D721Med (cell line): Measurements from ENCODE around the gene DCXR.

Experiments
- DNase-seq: peaks from one replicate; pipeline ENCODE4 v3.0.0; 2011; ENCODE audit warnings: low spot score; ENCODE audit not compliant: insufficient read length
- FAIRE-seq: peaks from 2 replicates; lab custom pipeline; 2011; peaks lifted over from hg19 to GRCh38; lab: Jason Lieb, UNC
- CTCF ChIP-seq: IDR thresholded peaks from 2 replicates; pipeline ENCODE4 v1.5.1; 2012; ENCODE audit warnings: mild to moderate bottlenecking, control low read depth; ENCODE audit not compliant: insufficient read depth; ENCODE audit errors: missing control alignments

DCXR gene

DNA sequence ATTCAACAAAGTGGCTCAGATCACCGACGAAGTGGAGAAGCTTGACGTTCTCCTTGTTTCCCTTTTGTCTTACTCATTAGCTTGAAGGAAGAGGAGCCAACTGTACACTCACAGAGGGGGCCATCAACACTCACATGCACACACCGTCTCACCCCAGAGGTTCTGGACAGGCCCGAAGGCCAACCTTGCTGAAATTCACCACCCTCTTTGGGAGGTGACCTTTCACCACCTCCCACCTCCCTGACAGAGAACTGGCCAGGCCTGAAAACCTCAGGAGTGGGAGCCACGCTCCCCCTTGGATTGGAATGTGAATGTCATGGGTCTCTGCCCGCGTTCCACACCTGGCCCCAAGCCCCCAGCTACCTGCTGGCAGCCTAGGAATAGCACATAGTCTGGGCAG is 2.0 kb downstream of the DCXR start:
- no peak for FAIRE-seq
- DNase-seq, result no peak
- TF ChIP-seq CTCF, result no peak

DNA sequence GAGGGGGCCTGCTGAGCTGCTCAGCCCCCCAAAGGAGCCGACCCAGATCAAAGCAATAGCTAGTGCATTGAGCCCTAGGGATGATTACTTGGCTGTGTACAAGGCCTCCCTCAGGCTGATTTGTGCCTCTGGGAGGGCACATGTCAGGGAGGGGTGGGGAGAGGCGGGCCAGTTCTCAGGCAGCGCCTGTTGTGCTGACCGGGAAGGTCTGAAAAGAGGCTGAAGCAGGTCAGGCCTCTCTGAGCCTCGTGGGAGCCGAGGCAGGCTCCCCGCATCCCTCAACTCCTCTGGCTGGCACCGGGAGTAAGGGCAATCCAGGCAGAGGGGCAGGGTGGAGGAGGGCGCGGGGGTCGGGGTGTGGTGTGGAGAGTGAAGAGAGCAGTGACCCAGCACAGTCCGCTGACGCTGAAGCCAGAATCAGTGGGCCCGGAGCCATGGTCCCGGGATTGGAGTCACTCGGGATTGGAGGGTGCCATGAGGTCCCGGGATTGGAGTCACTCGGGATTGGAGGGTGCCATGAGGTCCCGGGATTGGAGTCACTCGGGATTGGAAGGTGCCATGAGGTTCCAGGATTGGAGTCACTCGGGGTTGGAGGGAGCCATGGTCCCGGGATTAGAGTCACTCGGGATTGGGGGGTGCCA is 3.0 kb downstream of the DCXR start:
- no peak for DNase-seq
- TF ChIP-seq CTCF, result no peak
- no peak for FAIRE-seq

DNA sequence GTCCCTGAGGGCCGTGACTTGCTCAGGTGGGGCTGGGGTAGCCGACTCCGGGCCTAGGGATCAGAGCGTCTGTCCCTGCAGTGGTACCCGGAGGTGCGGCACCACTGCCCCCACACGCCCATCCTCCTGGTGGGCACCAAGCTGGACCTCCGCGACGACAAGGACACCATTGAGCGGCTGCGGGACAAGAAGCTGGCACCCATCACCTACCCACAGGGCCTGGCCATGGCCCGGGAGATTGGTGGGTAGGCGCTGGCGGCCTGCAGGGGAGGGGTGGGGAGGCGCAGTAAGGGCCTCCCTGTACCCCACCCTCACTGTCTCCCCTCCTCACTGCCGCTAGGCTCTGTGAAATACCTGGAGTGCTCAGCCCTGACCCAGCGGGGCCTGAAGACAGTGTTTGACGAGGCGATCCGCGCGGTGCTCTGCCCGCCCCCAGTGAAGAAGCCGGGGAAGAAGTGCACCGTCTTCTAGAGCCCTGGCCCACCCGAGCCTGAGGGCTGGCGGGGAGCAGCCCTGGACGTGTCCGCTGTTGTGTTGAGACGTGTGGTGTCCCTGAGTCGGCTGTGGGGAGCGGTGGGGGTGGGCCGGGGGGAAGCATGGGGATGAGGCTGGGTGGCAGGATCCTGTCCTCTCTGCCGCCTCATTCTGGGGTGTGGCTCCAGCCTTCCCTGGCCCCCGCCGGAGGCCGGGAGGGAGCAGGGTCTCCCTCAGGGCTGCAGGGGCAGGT is 4.0 kb downstream of the DCXR start:
- FAIRE-seq (no peak), DNase-seq (no peak)
- TF ChIP-seq CTCF, result no peak

DNA sequence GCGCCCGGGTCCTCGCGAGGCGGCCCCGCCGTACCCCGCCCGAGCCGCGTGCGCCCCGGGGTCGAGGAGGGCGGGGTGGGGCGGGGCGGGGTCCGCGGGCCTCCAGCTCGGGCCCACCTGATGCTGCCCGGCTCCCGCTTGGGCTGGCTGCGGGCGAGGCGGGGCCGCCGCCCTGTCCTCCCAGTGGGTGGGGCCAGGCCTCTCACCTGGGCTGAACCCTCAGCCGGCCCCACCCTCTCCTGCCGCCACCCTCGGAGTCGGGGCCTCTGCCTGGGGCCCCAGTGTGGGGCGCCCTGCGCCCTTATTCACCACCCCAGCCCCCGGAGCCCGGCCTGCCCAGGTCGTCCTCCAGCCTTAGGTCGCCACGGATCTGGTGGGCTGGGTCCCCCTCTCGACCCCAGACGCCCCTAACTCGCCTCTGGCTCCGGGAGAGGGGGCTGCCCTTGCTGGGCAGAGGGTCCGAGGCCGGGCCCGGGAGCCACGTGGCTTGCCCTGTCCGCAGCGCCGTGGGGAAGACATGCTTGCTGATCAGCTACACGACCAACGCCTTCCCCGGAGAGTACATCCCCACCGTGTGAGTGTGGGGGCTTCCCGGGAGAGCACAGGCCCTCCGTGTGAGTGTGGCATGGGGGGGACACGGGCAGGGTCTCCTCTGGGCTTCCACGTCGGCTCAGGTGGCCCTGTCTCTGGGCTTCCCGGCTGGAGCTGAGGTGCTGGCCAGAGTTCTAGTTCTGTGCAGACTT is 5.4 kb downstream of the DCXR start:
- no peak for TF ChIP-seq CTCF
- DNase-seq (peak; percentile 56), FAIRE-seq (no peak)

DNA sequence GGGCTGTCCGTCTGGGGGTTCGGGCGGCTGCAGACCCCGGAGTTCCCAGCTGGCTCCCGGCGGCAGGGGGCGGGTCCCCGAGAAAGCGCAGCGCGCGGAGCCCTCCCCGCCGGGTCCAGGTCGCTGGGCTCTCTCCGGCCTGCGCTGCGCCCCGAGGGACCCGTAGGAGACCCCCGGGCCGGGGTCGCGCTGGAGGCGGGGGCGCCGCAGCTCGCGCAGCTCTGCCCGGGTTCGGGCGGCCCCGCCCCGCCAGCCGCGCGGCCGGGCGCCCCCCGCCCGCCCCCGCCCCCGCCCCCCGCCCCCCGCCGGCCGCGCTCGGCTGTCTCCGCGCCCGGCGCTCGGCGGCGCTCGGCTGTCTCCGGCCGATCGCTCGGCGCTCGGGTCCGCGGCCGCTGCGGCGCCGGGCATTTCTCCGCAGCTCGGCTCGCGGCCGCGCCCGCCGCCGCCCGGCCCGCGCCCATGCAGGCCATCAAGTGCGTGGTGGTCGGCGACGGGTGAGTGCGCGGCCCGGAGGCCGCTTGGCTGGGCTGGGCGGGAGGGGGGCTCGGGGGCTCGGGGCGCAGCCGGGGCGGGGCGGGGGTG is 6.1 kb downstream of the DCXR start, which contains the start of gene RAC3:
TSS of gene RAC3 (plus strand) at position 376 of the 582 bp plus-strand sequence. CDS start at position 460, 84 bp downstream.
- no peak for TF ChIP-seq CTCF
- FAIRE-seq (no peak), DNase-seq (no peak)

DNA sequence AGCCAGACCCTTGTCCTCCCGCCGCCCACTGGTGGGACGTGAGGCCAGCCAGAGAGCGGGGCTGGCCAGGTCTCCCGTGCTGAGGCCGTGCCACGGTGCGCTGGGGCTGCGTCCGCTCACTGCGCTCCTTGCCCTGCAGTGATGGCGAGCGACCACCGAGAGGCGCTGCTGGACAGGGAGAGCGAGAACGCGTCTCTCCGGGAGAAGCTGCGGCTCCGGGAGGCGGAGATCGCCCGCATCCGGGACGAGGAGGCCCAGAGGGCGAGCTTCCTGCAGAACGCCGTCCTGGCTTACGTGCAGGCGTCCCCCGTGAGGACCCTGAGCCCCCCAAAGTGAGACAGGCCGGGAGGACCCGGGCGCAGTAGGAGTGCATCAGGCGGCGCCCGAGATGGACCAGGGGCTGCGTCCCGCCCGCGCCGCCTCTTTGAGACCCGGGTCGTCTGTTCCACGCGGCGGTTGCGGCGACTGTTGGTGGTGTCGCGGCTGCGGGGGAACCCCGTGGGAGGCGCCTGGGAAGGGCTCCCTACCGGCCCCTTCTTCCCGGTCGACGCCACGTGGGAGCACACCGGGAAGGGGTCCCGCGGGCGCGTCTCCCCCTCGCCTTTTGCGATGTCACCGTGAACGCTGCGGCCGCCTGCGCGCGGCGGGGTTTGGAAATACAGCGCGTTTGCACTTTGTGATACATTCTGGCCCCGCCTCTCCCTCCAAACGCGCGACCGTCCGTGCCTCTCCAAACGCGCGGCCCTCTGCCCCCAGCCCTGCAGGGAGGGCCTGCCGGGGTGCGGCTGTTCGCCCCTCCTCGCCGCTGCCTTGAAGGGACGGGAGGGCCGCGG is 6.8 kb downstream of the DCXR start:
- TF ChIP-seq CTCF, result peak; percentile 98
- no peak for FAIRE-seq
- DNase-seq, result peak; percentile 92
